Activated CD8-positive, alpha-beta T cell treated with anti-CD3 and anti-CD28 coated beads for 36 hours (primary cell): ENCODE data around the gene HES3. TPM values are rescaled to one million over a fixed set of nuclear protein-coding genes. Genes with fewer than 3 reads are reported as not detected.

Experiments
- ATAC-seq: fragments of 200-7000 bp; cut with Tn5 transposase; one replicate; pipeline ENCODE4 v1.10.0; 2021; ENCODE audit warnings: mild to moderate bottlenecking, moderate library complexity
- CTCF ChIA-PET: fragments of 350-600 bp; sonication (Branson Sonifier 250); formaldehyde crosslinking; loops from one replicate; lab custom pipeline; 2021; ENCODE audit warnings: antibody characterized with exemption; lab: Charles Lee
- POLR2A ChIA-PET: fragments of 350-600 bp; sonication (Branson Sonifier 250); formaldehyde crosslinking; loops from one replicate; lab custom pipeline; 2021; ENCODE audit warnings: antibody characterized with exemption; lab: Charles Lee
- DNase-seq: peaks from one replicate; pipeline ENCODE4 v3.0.0-alpha.2; 2020
- H3K27ac Mint-ChIP-seq: one replicate; pipeline ENCODE4 v1.8.0; 2021; ENCODE audit warnings: mild to moderate bottlenecking, mixed read lengths
- H3K27me3 Mint-ChIP-seq: one replicate; pipeline ENCODE4 v1.8.0; 2021; ENCODE audit warnings: mixed read lengths
- H3K36me3 Mint-ChIP-seq: one replicate; pipeline ENCODE4 v1.8.0; 2021; ENCODE audit warnings: low read depth, mixed read lengths
- H3K4me1 Mint-ChIP-seq: one replicate; pipeline ENCODE4 v1.8.0; 2021; ENCODE audit warnings: low read depth, mixed read lengths
- H3K4me3 Mint-ChIP-seq: one replicate; pipeline ENCODE4 v1.8.0; 2021; ENCODE audit warnings: mild to moderate bottlenecking, moderate library complexity, mixed read lengths
- H3K9me3 Mint-ChIP-seq: one replicate; pipeline ENCODE4 v1.8.0; 2021; ENCODE audit warnings: mixed read lengths
- CTCF ChIP-seq: fragments of 200-600 bp; IDR thresholded peaks from one replicate; pipeline ENCODE4 v1.8.0; 2022; ENCODE audit warnings: antibody characterized with exemption, mild to moderate bottlenecking
- intact Hi-C: fragments of 100-400 bp; cut with micrococcal nuclease; formaldehyde crosslinking; loops from one replicate; pipeline ENCODE4 v1.10.0; 2022
- total RNA-seq, 2 experiments: library from RNA; stranded (reverse); gene quantifications; one replicate each; pipeline ENCODE4 v1.2.3, GENCODE V29; 2021

HES3 gene
- total RNA-seq, 2 experiments from 2014 or later = not detected

GRCh38 chr1:6252374-6252710, 8.4 kb downstream of the HES3 start:
- no peak for ATAC-seq
- CTCF ChIA-PET = no interaction called here
- Mint-ChIP-seq H3K27ac (no peak overlapping the region), H3K36me3 (no peaks in the 10 kb centered on the region), H3K4me3 (no peak overlapping the region), H3K9me3 (no peaks in the 10 kb centered on the region), H3K4me1 (no peaks in the 10 kb centered on the region), H3K27me3 (peaks cover 27% of the 10 kb centered on the region)
- no peak for TF ChIP-seq CTCF
- POLR2A ChIA-PET = interaction anchor here (1.3 kb wide), 1 partner anchor 16 kb away, joined by 3 read pairs; no protein-coding TSS in a partner anchor
- DNase-seq = no peak
- intact Hi-C loops = no loop called here

- Mint-ChIP-seq H3K27ac (no peak overlapping the region), H3K4me1 (no peaks in the 10 kb centered on the region), H3K36me3 (no peaks in the 10 kb centered on the region), H3K9me3 (no peaks in the 10 kb centered on the region), H3K4me3 (no peak overlapping the region), H3K27me3 (peaks cover 21% of the 10 kb centered on the region)
- intact Hi-C loops = no loop called here
- ChIA-PET CTCF (no interaction called here), POLR2A (no interaction called here)
- TF ChIP-seq CTCF = no peak
- ATAC-seq (no peak), DNase-seq (no peak)
Measured at GRCh38 chr1:6253380-6253779, 9.4 kb downstream of the HES3 start.

- Mint-ChIP-seq H3K4me1 (peaks cover 2% of the 10 kb centered on the region), H3K4me3 (no peak overlapping the region), H3K27me3 (peaks cover 26% of the 10 kb centered on the region), H3K36me3 (no peaks in the 10 kb centered on the region), H3K27ac (no peak overlapping the region), H3K9me3 (no peaks in the 10 kb centered on the region)
- no peak for TF ChIP-seq CTCF
- intact Hi-C loops = no loop called here
- DNase-seq (no peak), ATAC-seq (no peak)
- ChIA-PET POLR2A (no interaction called here), CTCF (interaction anchor here (5.5 kb wide), 1 partner anchor 8 kb away, joined by 42 read pairs; no protein-coding TSS in a partner anchor)
Measured at GRCh38 chr1:6254691-6255090, 10.7 kb downstream of the HES3 start.

DNA sequence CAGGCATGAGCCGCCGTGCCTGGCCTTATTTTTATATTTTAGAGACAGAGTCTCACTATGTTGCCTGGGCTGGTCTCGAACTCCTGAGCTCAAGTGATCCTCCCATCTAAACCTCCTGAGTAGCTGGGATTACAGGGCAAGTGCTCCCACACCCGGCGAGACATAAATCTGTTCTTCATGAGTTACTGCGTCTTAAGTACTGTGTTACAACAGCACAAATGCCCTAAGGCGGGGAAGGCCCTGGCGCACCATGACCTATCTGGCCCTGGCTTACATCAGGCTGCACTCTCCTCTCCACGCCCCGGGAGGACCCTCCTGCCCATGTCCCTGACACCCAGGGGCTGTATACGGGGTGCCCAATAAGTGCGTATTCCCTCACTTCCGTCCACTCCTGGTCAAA, 12.7 kb downstream of the HES3 start:
- ChIA-PET POLR2A (no interaction called here), CTCF (interaction anchor here (5.5 kb wide), 1 partner anchor 10 kb away, joined by 42 read pairs; no protein-coding TSS in a partner anchor)
- intact Hi-C loops = no loop called here
- DNase-seq (no peak), ATAC-seq (no peak)
- peaks cover 4% of the 10 kb centered on the region for H3K4me1 Mint-ChIP-seq
- H3K36me3 Mint-ChIP-seq = no peaks in the 10 kb centered on the region
- TF ChIP-seq CTCF = no peak
- H3K4me3 Mint-ChIP-seq = no peak overlapping the region
- H3K9me3 Mint-ChIP-seq = no peaks in the 10 kb centered on the region
- no peak overlapping the region for H3K27ac Mint-ChIP-seq
- peaks cover 16% of the 10 kb centered on the region for H3K27me3 Mint-ChIP-seq

- peaks cover 4% of the 10 kb centered on the region for H3K4me1 Mint-ChIP-seq
- intact Hi-C loops = no loop called here
- no peaks in the 10 kb centered on the region for H3K9me3 Mint-ChIP-seq
- no peaks in the 10 kb centered on the region for H3K36me3 Mint-ChIP-seq
- ChIA-PET POLR2A (no interaction called here), CTCF (interaction anchor here (5.5 kb wide), 1 partner anchor 11 kb away, joined by 42 read pairs; no protein-coding TSS in a partner anchor)
- H3K27me3 Mint-ChIP-seq = peaks cover 16% of the 10 kb centered on the region
- no peak overlapping the region for H3K4me3 Mint-ChIP-seq
- TF ChIP-seq CTCF = no peak
- no peak for ATAC-seq
- no peak for DNase-seq
- H3K27ac Mint-ChIP-seq = no peak overlapping the region
Measured at GRCh38 chr1:6257541-6258069, 13.6 kb downstream of the HES3 start.
